ENCODE data around the gene DPCD.

DPCD gene

DNA sequence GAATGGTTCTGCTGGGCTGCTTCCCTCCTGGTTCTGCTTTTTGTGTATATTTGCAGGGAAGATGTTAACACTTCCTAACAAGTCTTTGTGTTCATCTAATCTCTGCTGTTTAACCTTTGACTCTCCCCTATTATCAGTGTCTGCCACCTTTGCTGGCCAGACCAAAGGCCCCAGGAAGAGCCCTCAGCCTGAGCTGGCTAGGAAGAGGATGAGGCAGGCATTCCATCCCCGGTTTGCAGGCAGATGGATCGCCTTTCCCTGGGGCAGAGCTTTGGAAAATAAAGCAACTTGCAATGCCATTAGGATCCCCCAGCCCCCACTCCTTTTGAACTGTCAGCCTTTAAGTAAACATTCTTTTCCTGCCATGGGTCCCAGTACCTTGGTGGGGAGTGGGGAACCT is 19.0 kb downstream of the DPCD start:
- DNase-seq (ENCODE audit: low read depth), result no peak
- no peak overlapping the region for H3K4me3 ChIP-seq (replicated peaks; ENCODE audit: low read depth, low read length)
- no peak for TF ChIP-seq CTCF (IDR thresholded peaks at IDR 0.05; ENCODE audit: low read length, missing control alignments)

- H3K4me3 ChIP-seq (replicated peaks; ENCODE audit: low read depth, low read length), result no peak overlapping the region
- no peak for DNase-seq (ENCODE audit: low read depth)
- TF ChIP-seq CTCF (IDR thresholded peaks at IDR 0.05; ENCODE audit: low read length, missing control alignments), result no peak
Observed at GRCh38 chr10:101609481-101609880, 21.4 kb downstream of the DPCD start.

- DNase-seq (ENCODE audit: low read depth), result peak; percentile 34
- H3K4me3 ChIP-seq (replicated peaks; ENCODE audit: low read depth, low read length), result no peak overlapping the region
- TF ChIP-seq CTCF (IDR thresholded peaks at IDR 0.05; ENCODE audit: low read length, missing control alignments), result no peak
Observed at GRCh38 chr10:101611096-101611905, 23.2 kb downstream of the DPCD start.

- DNase-seq (ENCODE audit: low read depth), result no peak
- TF ChIP-seq CTCF (IDR thresholded peaks at IDR 0.05; ENCODE audit: low read length, missing control alignments), result no peak
Observed at GRCh38 chr10:101612086-101612485, 24.0 kb downstream of the DPCD start.

DNA sequence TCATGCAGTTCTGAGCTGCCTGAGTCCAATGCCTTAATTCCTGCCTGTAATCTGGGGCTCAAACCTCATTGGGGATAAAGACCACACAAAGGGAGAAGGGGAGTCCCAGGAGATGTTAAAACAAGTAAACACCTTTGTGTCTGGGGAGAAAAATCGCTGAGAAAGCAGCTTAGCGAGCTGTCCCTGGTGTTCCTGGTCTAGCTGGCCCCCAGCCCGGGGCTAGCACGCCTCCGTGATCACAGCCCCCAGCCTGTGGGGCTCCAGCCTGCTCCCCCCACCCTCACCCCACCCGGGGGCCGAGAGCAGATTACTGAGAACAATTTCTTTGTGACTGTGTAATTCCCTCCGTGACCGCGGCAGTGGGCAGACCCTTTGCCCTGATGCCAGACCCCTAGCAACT is 24.8 kb downstream of the DPCD start:
- no peak overlapping the region for H3K4me3 ChIP-seq (replicated peaks; ENCODE audit: low read depth, low read length)
- TF ChIP-seq CTCF (IDR thresholded peaks at IDR 0.05; ENCODE audit: low read length, missing control alignments), result no peak
- DNase-seq (ENCODE audit: low read depth), result no peak

More at GRCh38 chr10:101612086-101612485, 24.0 kb downstream of the DPCD start:
- no peak overlapping the region for H3K4me3 ChIP-seq (replicated peaks; ENCODE audit: low read depth, low read length)

DNA sequence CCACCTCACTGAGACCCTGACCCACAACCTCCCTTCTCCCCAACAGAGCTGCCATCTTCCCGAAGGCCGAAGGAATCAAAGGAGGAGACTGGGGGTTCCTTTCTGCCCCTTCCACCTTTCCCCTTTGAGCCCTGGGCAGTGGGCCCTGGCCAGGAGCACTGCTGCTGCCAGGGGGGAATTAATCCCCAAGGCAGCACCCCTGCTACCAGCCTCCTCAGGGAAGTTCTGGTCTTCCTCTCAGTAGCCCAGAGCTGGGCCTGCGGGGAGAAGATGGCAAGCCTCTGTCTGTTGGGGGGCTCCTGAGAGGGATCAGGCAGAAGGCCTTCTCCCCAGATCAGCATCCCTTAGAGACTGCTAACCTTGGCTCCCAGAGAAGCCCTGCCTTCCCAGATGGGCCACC is 25.5 kb downstream of the DPCD start:
- no peak overlapping the region for H3K4me3 ChIP-seq (replicated peaks; ENCODE audit: low read depth, low read length)
- no peak for DNase-seq (ENCODE audit: low read depth)
- no peak for TF ChIP-seq CTCF (IDR thresholded peaks at IDR 0.05; ENCODE audit: low read length, missing control alignments)
